Small intestine (tissue), 7 donors: ENCODE data around the gene EIF2D. TPM values are rescaled to one million over a fixed set of nuclear protein-coding genes. Genes with fewer than 3 reads are reported as not detected.
"Not testable (repeated sequence)": the region's sequence is repeated elsewhere in the genome, so short reads cannot be mapped to it uniquely, and the experiment has no call there.

Experiments used
- DNase-seq, 2 donors: peaks; one replicate each; pipeline versions ENCODE4 v3.0.0 to v3.0.0-alpha.2; 2013
- FAIRE-seq: peaks from 2 replicates; lab custom pipeline; 2012; peaks lifted over from hg19 to GRCh38; lab: Jason Lieb, UNC
- H3K27ac ChIP-seq, 3 donors: one replicate each; pipeline ENCODE4 v1.5.1; 2013; ENCODE audit warnings: low read length in 2 of 3, mild to moderate bottlenecking in 2 of 3, control low read depth in 1 of 3, inconsistent platforms in 1 of 3, low read depth in 1 of 3, moderate library complexity in 1 of 3
- H3K27me3 ChIP-seq, 3 donors: one replicate each; pipeline ENCODE4 v1.6.1; 2013; ENCODE audit warnings: low read length in 3 of 3, inconsistent platforms in 1 of 3; ENCODE audit not compliant: control insufficient read depth in 3 of 3, insufficient read depth in 3 of 3
- H3K36me3 ChIP-seq, 3 donors: one replicate each; pipeline ENCODE4 v1.6.1; 2013; ENCODE audit warnings: low read length in 3 of 3, inconsistent platforms in 1 of 3, low read depth in 1 of 3, mild to moderate bottlenecking in 1 of 3, moderate library complexity in 1 of 3; ENCODE audit not compliant: control insufficient read depth in 3 of 3, insufficient read depth in 2 of 3
- H3K4me1 ChIP-seq, 3 donors: one replicate each; pipeline ENCODE4 v1.6.1; 2013; ENCODE audit warnings: low read length in 2 of 3, inconsistent platforms in 1 of 3, low read depth in 1 of 3, mild to moderate bottlenecking in 1 of 3, moderate library complexity in 1 of 3; ENCODE audit not compliant: control insufficient read depth in 3 of 3, insufficient read depth in 2 of 3
- H3K4me3 ChIP-seq, 3 donors: one replicate each; pipeline ENCODE4 v1.5.1; 2013; ENCODE audit warnings: low read length in 3 of 3, control low read depth in 1 of 3, inconsistent platforms in 1 of 3, low read depth in 1 of 3, mild to moderate bottlenecking in 1 of 3, moderate library complexity in 1 of 3
- H3K9me3 ChIP-seq, 2 donors: one replicate each; pipeline ENCODE4 v1.6.1; 2013; ENCODE audit warnings: low read depth in 1 of 2, low read length in 1 of 2; ENCODE audit not compliant: control insufficient read depth in 2 of 2, insufficient read depth in 1 of 2
- WGBS, 3 donors: extraction: QIAGEN DNeasy Blood & Tissue Kit; methylation state at CpG; one replicate each; pipeline ENCODE4 v1.1.7; 2013; 5-methylcytosine and 5-hydroxymethylcytosine counted together
- polyA plus RNA-seq, 4 donors: library from polyadenylated mRNA; stranded (reverse) in 3 of 4; unstranded in 1 of 4; fragments of 200-250 nt in 3 of 4; fragments of 120-200 nt in 1 of 4; gene quantifications; one replicate each; pipeline versions ENCODE4 v1.2.1 to v1.2.3, GENCODE V29; 2013
- donor health status: healthy with polysubstance abuse.
- donor health status: control.
- donor health status: control.
- donor health status: Bipolar disorder and iron deficiency.
- donor health status: healthy.

EIF2D gene
- polyA plus RNA-seq, 4 donors, result 21.6 to 46.4 (median 31.7) TPM

DNA sequence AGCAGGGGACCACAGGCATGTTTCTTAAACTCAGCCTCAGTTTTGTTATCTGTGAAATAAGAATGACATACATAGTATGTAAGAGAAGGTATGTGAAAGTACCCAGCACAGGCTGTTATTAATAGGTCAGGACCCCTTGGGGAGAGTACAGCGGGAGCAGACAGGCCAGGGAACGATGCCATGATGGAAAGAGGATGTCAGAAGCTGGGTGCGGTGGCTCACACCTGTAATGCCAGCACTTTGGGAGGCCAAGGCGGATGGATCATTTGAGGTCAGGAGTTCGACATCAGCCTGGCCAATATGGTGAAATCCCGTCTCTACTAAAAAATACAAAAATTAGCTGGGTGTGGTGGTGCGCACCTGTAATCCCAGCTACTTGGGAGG lies 31.2 kb downstream of the EIF2D start:
- not testable (repeated sequence) for H3K9me3 ChIP-seq, H3K27me3 ChIP-seq, FAIRE-seq, H3K4me1 ChIP-seq, H3K4me3 ChIP-seq, DNase-seq
- H3K27ac ChIP-seq, result peak overlapping the region in 1 of 3 donors; percentile 87
- peaks cover 0 to 14% (median 3%) of the 10 kb centered on the region in 3 donors for H3K36me3 ChIP-seq
- 93 to 96% (median 94%) methylated on average over 7 of the region's 7 CpGs for WGBS, 3 donors

DNA sequence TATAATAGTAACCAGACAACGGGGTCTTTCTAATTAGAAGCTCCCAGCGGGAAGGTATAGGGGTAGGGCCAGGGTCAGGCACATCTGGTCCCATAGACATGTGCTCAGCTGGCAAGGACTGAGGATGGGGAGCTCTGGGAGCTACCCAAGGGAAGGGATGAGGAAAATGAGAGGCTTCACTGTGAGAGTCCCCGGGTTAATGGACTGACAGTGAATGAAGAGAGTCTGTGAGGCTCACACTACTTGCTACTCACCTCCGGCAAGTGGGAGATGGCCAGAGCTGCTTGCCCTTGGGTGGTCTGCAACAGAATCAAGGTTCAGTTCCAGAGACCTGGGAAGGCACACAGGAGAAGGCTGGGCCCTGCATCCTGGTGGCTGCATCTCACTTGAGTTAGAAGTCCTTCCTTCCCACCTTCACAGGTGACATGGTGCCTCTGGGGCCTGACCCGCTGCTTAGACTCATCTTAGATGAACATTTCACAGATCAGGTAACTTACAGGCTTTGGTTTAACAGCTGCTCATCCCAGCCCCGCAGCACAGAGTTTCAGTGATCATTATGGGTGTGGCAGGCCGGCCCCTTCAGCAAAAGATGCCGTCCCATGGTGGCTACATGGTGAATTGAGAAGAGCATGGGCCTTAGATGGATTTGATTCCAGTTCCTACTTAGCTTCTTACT lies 31.7 kb downstream of the EIF2D start:
- Histone ChIP-seq H3K36me3 (peaks cover 0 to 8% (median 3%) of the 10 kb centered on the region in 3 donors), H3K9me3 (no peaks in the 10 kb centered on the region), H3K4me3 (no peak overlapping the region), H3K4me1 (peaks cover 0 to 7% (median 0%) of the 10 kb centered on the region in 3 donors), H3K27me3 (no peaks in the 10 kb centered on the region), H3K27ac (peak overlapping the region; percentile 1 to 87 (median 65))
- 74 to 88% (median 80%) methylated on average over 8 of the region's 8 CpGs for WGBS, 3 donors
- DNase-seq, result no peak
- no peak for FAIRE-seq

DNA sequence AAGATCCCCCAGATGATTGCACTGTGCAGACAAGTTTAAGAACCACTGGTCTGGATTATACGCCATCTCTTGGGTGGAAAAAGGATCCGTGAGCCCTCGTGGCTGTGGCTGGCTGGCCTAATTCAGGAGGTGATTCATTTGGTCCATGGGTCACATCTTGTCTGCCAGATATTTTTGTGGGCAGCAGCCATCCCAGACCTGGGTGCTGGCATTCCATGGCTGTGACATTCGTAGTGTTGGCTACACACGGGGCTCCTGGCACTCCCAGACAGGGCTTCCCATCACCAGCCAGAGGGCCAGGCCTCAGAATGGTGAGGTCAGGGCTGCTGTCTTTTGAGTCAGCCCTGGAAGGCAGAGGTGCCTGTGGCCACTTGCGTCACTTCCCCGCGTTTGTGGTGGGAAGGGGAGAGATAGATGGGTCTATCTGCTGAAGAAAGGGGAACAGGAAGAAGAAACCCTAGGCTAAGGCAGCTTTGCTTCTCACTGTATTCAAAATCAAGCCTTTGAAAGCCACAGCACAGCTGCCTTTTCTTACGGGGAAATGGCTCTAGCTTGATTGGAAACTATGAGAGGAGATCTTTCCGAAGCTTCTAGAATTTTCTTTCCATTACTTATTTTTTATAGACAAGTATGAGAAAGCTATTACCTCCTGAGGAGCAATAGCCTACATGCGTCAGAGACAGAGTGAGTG lies 32.4 kb downstream of the EIF2D start:
- WGBS, 3 donors, result 65 to 80% (median 66%) methylated on average over 11 of the region's 11 CpGs
- DNase-seq, result peak; percentile 25 to 66
- peaks cover 0 to 3% (median 3%) of the 10 kb centered on the region in 3 donors for H3K36me3 ChIP-seq
- H3K4me1 ChIP-seq, result peaks cover 0 to 7% (median 0%) of the 10 kb centered on the region in 3 donors
- H3K27ac ChIP-seq, result peak overlapping the region; percentile 1 to 87 (median 65)
- no peaks in the 10 kb centered on the region for H3K27me3 ChIP-seq
- H3K4me3 ChIP-seq, result no peak overlapping the region
- no peak for FAIRE-seq
- H3K9me3 ChIP-seq, result no peaks in the 10 kb centered on the region

DNA sequence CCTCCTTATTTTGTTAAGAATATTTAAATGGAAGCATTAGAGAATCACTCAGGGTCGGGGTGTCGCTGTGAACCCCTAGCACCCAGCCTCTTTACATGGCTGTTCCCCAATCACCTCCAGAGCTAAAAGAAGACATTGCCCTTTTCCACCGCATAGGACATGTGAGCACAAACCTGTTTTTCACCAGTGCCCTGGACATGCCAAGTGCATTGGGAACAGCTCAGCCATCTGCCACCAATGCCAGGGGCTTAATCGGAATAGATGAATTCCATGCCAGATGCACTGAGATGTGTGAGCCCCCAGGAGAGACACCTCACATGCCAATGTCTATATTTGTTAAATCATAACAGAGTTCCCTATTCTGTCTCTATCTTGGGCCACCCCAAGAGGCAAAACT lies 33.3 kb downstream of the EIF2D start:
- no peak for DNase-seq
- Histone ChIP-seq H3K36me3 (peaks cover 0 to 3% (median 0%) of the 10 kb centered on the region in 3 donors), H3K9me3 (no peaks in the 10 kb centered on the region), H3K4me3 (no peak overlapping the region), H3K27me3 (no peaks in the 10 kb centered on the region), H3K27ac (peak overlapping the region in 1 of 3 donors; percentile 87), H3K4me1 (peaks cover 0 to 7% (median 0%) of the 10 kb centered on the region in 3 donors)
- 76 to 91% (median 85%) methylated on average over 4 of the region's 4 CpGs for WGBS, 3 donors
- FAIRE-seq, result no peak

DNA sequence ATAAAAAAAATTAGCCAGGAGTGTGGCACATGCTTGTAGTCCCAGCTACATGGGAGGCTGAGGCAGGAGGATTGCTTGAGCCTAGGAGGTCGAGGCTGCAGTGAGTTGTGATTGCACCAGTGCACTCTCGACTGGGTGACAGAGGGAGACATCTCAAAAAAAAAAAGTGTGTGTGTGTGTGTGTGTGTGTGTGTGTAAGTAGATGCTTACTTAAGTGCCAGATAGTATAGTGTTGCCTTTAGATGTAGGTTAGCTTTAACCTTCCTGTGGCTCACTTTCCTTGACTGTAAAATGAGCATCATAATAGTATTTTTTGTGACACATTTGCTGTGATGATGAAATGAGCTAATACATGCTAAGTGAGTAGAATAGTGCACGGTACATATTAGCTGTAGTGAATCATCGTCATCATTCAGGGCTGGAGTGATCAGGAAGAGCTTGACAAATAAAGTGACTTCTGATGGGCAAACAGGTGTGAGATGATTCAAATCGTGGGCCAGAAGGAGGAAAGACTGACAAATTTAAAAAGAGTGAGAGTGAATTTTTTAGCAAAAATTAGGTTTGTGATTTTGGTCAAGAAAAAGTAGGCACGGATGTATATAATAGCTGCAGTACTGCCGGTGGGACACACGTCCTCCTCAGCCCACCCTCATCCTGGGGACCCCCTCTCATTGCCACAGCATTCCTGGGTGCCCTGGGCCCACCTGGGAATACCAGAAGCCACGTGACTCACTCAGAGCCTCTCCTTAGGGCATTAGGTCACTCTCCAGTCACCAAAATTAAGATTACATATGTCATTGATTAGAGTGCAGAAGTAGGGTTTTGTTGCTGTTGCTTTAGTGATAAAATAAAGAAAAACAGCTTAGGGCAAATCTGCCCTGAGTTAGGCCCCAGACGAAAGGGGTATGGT lies 33.9 kb downstream of the EIF2D start:
- FAIRE-seq (no peak), DNase-seq (no peak)
- H3K27ac ChIP-seq, result peak overlapping the region in 1 of 3 donors; percentile 63
- H3K27me3 ChIP-seq, result no peaks in the 10 kb centered on the region
- peaks cover 0 to 1% (median 0%) of the 10 kb centered on the region in 3 donors for H3K36me3 ChIP-seq
- H3K9me3 ChIP-seq, result no peaks in the 10 kb centered on the region
- H3K4me1 ChIP-seq, result peaks cover 0 to 5% (median 0%) of the 10 kb centered on the region in 3 donors
- 58 to 66% (median 65%) methylated on average over 10 of the region's 10 CpGs for WGBS, 3 donors
- H3K4me3 ChIP-seq, result no peak overlapping the region

DNA sequence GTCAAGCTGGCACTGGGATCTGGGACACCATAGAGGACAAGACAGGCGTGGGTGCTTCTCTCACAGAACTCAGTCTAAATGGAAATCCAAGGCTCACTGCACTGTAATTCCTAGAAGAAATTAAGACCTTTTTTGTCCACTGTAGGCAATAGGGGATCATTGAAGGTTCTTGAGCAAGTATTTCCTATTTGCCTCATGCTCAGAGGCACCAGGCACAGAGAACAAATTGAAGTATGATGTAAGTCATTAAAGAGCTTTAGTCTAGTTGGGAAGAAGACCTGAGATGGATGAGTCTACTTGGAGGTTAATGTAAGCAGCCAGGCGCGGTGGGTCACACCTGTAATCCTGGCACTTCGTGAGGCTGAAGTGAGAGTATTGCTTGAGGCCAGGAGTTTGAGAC lies 34.6 kb downstream of the EIF2D start:
- Histone ChIP-seq H3K27ac (peak overlapping the region in 1 of 3 donors; percentile 18), H3K27me3 (no peaks in the 10 kb centered on the region), H3K9me3 (no peaks in the 10 kb centered on the region), H3K4me3 (no peak overlapping the region), H3K4me1 (peaks cover 0 to 2% (median 0%) of the 10 kb centered on the region in 3 donors), H3K36me3 (no peaks in the 10 kb centered on the region)
- DNase-seq (no peak), FAIRE-seq (no peak)
- WGBS, 3 donors, result 83 to 89% (median 87%) methylated on average over 4 of the region's 4 CpGs

DNA sequence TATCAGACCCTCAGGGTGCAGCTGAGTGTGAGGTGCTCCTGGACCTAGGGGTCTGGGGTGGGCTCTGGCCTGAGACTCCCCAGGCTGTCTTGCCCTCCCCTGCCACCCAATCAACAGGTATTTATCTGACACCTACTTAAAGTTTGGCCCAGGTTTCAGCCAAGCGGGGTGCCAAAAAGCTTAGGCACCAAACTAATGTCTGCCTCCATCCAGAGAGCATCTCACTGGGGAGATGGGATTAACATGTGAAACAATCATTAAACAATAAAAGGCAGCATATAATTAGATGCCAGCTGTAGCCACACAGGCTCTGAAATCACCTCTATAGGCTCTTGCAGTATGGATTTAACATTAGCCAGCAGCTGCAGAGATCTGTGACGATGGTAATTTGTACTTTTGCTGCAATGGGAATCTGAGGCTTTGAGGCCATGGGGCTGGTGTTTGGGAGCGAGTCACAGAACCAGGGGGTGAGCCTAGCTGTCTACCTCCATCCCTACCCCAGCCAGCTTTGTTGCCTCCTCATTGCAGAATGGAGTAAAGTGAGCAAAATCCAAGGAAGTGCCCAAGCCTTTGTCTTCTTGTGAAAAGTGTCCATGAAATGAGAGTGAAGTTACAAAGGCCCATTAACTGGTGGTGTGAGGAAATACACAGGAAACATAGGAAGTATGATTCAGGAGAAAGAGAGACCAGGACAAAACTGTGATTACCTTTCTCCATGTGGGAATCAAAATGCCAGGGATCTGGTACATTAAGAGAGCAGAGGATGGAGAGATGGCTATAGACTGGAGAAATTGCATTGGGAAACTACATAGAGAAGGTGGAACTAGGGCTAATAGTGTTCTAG lies 36.1 kb downstream of the EIF2D start:
- H3K27ac ChIP-seq, result peak overlapping the region; percentile 49 to 85 (median 67)
- no peaks in the 10 kb centered on the region for H3K9me3 ChIP-seq
- H3K4me3 ChIP-seq, result no peak overlapping the region
- peaks cover 0 to 2% (median 0%) of the 10 kb centered on the region in 3 donors for H3K4me1 ChIP-seq
- WGBS, 3 donors, result 83 to 90% (median 89%) methylated on average over 3 of the region's 3 CpGs
- FAIRE-seq (no peak), DNase-seq (no peak)
- no peaks in the 10 kb centered on the region for H3K36me3 ChIP-seq
- no peaks in the 10 kb centered on the region for H3K27me3 ChIP-seq
